Measurements from ENCODE around the gene CCDC12.
A peak's percentile ranks its signal among the peaks of the same experiment; 100 is the strongest.

Gene CCDC12

DNA sequence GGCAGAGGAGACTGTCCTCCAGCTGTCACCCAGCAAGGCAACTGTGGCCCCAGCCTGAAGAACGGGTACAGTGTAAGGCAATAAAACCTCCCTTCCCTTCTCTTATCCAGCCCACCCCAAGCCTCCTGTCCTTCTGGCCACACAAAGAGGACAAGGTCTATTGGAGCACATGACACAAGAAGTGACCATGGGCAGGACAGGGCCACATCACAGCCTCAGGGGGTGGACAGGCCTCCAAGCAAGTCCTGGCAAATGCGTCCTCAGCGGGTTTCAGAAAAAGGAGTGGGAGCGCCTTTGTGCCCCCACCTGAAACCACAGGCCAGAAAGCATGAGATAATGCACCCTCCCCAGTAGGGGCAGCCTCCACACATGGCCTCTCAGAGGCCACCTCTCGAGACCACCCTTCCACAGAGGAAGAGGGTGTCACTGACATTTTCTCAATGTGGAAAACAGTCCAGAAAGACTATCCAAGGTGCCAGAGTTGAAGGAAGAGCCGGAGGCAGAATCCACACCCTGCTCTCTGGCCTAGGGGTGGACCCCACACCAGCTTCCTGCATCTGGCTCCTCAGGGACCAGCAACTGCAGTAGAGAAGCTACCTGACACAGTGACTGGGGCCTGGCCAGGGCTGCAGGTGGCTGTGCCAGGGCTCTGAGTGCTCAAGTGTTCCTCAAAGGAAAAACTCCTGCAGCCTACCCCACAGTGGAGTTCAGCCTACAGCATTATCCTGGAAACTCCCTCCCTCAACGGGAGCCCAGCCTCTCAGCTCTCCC lies 43.9 kb downstream of the CCDC12 start:
- H3K4me3 ChIP-seq (ENCODE audit: insufficient read depth, low read depth, low read length, poor library complexity, severe bottlenecking) = no peak overlapping the region
- H3K9me3 ChIP-seq (ENCODE audit: control insufficient read depth, low read length) = no peaks in the 10 kb centered on the region
- H3K4me1 ChIP-seq (ENCODE audit: control insufficient read depth, insufficient read depth, low read length, poor library complexity, severe bottlenecking) = peaks cover 31% of the 10 kb centered on the region
- no peak for DNase-seq
- no peaks in the 10 kb centered on the region for H3K27me3 ChIP-seq (replicated peaks; ENCODE audit: control insufficient read depth, insufficient read depth, low read length, poor library complexity, severe bottlenecking)
- H3K27ac ChIP-seq (ENCODE audit: insufficient read depth, low read length, poor library complexity, severe bottlenecking) = peak overlapping the region; percentile 24
- H3K36me3 ChIP-seq (ENCODE audit: control insufficient read depth, insufficient read depth, low read length) = peaks cover 16% of the 10 kb centered on the region

DNA sequence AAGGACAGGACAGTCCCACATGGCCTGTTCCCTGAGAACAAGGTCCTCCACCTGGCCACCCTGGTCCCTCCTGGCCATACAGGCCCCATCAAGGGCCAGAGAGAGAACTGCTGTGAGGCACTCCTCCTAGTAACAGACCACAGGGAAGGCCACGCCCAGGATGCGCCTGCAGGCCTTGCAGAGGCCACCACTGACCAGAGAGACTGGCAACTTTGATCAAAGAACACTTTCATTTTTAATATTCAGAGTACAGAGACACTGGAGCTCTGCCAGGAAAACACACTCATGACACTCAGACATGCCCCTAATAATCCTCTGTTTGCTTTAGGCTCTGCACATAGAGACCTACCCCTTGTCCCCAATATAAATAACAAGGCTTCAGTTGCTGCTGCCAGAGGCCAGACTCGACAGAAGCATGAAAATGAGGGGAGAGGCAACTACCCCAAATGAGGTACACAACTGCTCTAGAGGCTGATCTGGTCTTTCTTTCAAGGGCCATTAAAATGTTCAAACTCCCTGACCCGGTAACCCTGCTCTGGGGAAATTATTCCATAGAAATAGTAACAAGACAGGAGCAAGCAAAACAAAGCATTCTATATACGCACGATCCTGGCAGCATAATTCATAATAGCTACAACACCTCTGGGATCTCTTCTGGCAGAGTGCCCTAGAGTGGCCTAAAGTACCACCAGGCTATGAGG lies 44.8 kb downstream of the CCDC12 start:
- no peak for DNase-seq
- H3K4me3 ChIP-seq (ENCODE audit: insufficient read depth, low read depth, low read length, poor library complexity, severe bottlenecking) = no peak overlapping the region
- peak overlapping the region; percentile 37 for H3K27ac ChIP-seq (ENCODE audit: insufficient read depth, low read length, poor library complexity, severe bottlenecking)

DNA sequence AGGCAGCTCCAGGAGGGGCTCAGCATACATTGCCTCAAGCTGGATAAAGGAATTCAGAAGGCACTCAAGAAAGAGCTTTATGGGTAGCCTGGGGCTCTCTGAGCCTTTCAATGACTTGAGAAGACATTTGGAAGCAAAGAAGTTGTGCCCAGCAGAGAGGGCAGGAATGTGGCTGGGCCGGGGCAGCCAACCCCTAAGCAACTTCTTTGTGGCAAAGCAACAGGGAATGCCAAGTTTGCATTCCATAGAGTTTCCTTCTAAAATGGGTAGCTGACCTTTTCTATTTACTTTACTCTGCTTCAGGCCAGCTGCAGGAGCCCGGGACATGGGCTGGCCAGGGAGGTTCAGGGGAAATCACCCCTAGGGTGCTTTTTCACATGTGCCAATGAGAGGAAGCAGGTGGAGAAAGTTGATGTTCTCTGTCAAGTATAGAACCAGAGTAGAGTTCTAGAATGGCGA lies 45.6 kb downstream of the CCDC12 start:
- DNase-seq = no peak
- no peaks in the 10 kb centered on the region for H3K27me3 ChIP-seq (replicated peaks; ENCODE audit: control insufficient read depth, insufficient read depth, low read length, poor library complexity, severe bottlenecking)
- H3K9me3 ChIP-seq (ENCODE audit: control insufficient read depth, low read length) = no peaks in the 10 kb centered on the region
- H3K27ac ChIP-seq (ENCODE audit: insufficient read depth, low read length, poor library complexity, severe bottlenecking) = no peak overlapping the region
- no peak overlapping the region for H3K4me3 ChIP-seq (ENCODE audit: insufficient read depth, low read depth, low read length, poor library complexity, severe bottlenecking)
- peaks cover 48% of the 10 kb centered on the region for H3K4me1 ChIP-seq (ENCODE audit: control insufficient read depth, insufficient read depth, low read length, poor library complexity, severe bottlenecking)
- H3K36me3 ChIP-seq (ENCODE audit: control insufficient read depth, insufficient read depth, low read length) = peaks cover 5% of the 10 kb centered on the region

More for the DNA sequence above, 44.8 kb downstream of the CCDC12 start:
- Histone ChIP-seq H3K27me3 (replicated peaks; ENCODE audit: control insufficient read depth, insufficient read depth, low read length, poor library complexity, severe bottlenecking) (no peaks in the 10 kb centered on the region), H3K36me3 (ENCODE audit: control insufficient read depth, insufficient read depth, low read length) (peaks cover 8% of the 10 kb centered on the region), H3K4me1 (ENCODE audit: control insufficient read depth, insufficient read depth, low read length, poor library complexity, severe bottlenecking) (peaks cover 40% of the 10 kb centered on the region), H3K9me3 (ENCODE audit: control insufficient read depth, low read length) (no peaks in the 10 kb centered on the region)

DNA sequence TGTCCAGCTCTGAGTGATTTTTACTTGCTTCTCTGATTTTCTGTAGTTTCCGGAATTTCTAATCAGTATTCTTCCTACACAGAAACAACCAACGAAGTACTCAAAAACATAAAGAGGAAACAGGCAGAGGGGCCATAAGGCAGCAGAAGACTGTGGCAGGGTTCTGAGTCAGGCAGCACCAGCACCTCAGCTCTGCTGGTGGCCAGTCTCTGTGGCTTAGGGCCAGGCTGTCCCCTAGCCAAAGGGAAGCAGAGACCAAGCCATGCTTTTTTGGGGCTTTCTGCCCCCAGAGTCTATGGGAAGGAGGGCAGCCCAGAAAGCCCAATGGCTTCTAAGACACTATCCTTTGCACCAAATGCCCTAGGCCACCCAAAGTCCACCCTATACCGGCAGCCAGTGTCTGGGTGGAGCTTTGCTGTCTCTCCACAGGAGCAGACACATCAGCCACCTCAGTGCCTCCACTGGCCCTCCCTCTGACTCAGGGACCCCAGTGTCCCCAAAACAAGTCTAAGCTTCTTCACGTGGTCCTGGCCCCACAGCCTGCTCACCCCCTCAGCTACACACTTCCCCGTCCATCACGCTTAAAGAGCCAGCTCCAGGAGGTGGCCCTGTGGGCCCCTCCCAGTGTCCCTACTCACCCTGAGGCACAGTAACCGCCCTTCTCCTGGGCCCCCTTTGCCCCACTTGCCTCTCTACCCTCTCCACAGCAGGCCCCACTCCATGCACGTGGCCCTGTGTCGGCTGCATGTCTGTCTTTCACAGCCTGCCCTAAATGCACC lies 46.2 kb downstream of the CCDC12 start:
- Histone ChIP-seq H3K4me1 (ENCODE audit: control insufficient read depth, insufficient read depth, low read length, poor library complexity, severe bottlenecking) (peaks cover 49% of the 10 kb centered on the region), H3K4me3 (ENCODE audit: insufficient read depth, low read depth, low read length, poor library complexity, severe bottlenecking) (no peak overlapping the region)
- no peak for DNase-seq

DNA sequence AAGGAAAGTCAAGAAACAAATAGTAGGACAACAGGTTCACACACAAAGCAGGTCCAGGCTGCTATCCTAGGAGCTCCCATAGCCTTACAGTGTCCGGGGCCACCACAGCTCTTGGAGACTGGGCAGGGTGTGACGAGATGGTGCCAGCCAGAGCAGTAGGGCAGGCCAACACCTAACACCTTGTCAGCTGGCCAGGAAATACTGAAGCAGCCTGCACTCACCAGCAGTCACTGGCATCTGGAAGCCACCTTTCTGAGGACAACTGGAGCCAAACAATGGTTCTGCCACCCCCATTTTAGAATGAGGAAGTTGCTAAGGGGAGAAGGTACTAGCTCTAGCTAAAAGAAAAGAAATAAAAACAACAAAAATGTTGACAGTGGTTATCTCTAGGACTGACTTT lies 47.2 kb downstream of the CCDC12 start:
- H3K4me1 ChIP-seq (ENCODE audit: control insufficient read depth, insufficient read depth, low read length, poor library complexity, severe bottlenecking) = peaks cover 49% of the 10 kb centered on the region
- H3K36me3 ChIP-seq (ENCODE audit: control insufficient read depth, insufficient read depth, low read length) = peaks cover 18% of the 10 kb centered on the region
- no peak for DNase-seq
- H3K9me3 ChIP-seq (ENCODE audit: control insufficient read depth, low read length) = no peaks in the 10 kb centered on the region
- no peak overlapping the region for H3K4me3 ChIP-seq (ENCODE audit: insufficient read depth, low read depth, low read length, poor library complexity, severe bottlenecking)
- no peak overlapping the region for H3K27ac ChIP-seq (ENCODE audit: insufficient read depth, low read length, poor library complexity, severe bottlenecking)
- no peaks in the 10 kb centered on the region for H3K27me3 ChIP-seq (replicated peaks; ENCODE audit: control insufficient read depth, insufficient read depth, low read length, poor library complexity, severe bottlenecking)

More for the DNA sequence above, 46.2 kb downstream of the CCDC12 start:
- H3K9me3 ChIP-seq (ENCODE audit: control insufficient read depth, low read length) = no peaks in the 10 kb centered on the region
- no peak overlapping the region for H3K27ac ChIP-seq (ENCODE audit: insufficient read depth, low read length, poor library complexity, severe bottlenecking)
- peaks cover 11% of the 10 kb centered on the region for H3K36me3 ChIP-seq (ENCODE audit: control insufficient read depth, insufficient read depth, low read length)
- H3K27me3 ChIP-seq (replicated peaks; ENCODE audit: control insufficient read depth, insufficient read depth, low read length, poor library complexity, severe bottlenecking) = no peaks in the 10 kb centered on the region

DNA sequence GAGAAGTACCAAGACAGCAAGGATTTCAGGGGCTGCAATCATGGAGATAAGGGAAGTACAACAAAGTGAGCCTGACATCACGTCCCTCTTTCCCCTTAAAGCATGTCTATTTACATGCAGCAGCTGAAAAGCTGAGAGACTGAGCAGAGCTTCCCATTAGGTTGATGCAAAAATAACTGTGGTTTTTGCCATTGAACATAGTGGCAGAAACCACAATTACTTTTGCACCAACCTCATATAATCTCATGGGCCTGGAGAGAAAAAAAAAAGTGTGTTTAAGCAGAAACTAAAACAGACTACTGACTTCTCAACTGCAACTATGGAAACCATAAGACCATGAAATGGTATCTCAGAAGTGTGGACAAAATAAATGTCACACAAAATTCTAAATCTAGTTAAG lies 48.3 kb downstream of the CCDC12 start:
- H3K4me1 ChIP-seq (ENCODE audit: control insufficient read depth, insufficient read depth, low read length, poor library complexity, severe bottlenecking) = peaks cover 46% of the 10 kb centered on the region
- H3K36me3 ChIP-seq (ENCODE audit: control insufficient read depth, insufficient read depth, low read length) = peaks cover 29% of the 10 kb centered on the region
- H3K27me3 ChIP-seq (replicated peaks; ENCODE audit: control insufficient read depth, insufficient read depth, low read length, poor library complexity, severe bottlenecking) = no peaks in the 10 kb centered on the region
- H3K27ac ChIP-seq (ENCODE audit: insufficient read depth, low read length, poor library complexity, severe bottlenecking) = no peak overlapping the region
- H3K9me3 ChIP-seq (ENCODE audit: control insufficient read depth, low read length) = no peaks in the 10 kb centered on the region
- H3K4me3 ChIP-seq (ENCODE audit: insufficient read depth, low read depth, low read length, poor library complexity, severe bottlenecking) = no peak overlapping the region
- no peak for DNase-seq

DNA sequence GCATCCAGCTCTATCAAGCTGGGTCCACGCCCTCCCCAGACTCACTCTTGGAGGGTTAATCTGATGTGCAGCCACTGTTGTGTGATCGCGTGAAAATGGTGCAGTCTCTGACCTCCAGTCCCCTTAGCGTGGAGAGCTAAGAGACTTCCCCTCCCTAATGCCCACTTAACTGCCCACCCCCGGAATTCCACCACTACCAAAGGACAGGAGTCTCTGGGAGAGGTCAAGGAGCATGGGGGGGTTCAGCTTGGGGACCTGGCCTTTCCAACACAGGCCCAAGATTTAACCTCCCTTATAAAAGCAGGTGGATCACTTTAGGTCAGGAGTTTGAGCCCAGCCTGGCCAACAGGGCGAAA lies 48.8 kb downstream of the CCDC12 start:
- H3K27ac ChIP-seq (ENCODE audit: insufficient read depth, low read length, poor library complexity, severe bottlenecking) = no peak overlapping the region
- no peaks in the 10 kb centered on the region for H3K27me3 ChIP-seq (replicated peaks; ENCODE audit: control insufficient read depth, insufficient read depth, low read length, poor library complexity, severe bottlenecking)
- H3K36me3 ChIP-seq (ENCODE audit: control insufficient read depth, insufficient read depth, low read length) = peaks cover 35% of the 10 kb centered on the region
- peaks cover 40% of the 10 kb centered on the region for H3K4me1 ChIP-seq (ENCODE audit: control insufficient read depth, insufficient read depth, low read length, poor library complexity, severe bottlenecking)
- no peaks in the 10 kb centered on the region for H3K9me3 ChIP-seq (ENCODE audit: control insufficient read depth, low read length)
- DNase-seq = no peak
- H3K4me3 ChIP-seq (ENCODE audit: insufficient read depth, low read depth, low read length, poor library complexity, severe bottlenecking) = no peak overlapping the region

DNA sequence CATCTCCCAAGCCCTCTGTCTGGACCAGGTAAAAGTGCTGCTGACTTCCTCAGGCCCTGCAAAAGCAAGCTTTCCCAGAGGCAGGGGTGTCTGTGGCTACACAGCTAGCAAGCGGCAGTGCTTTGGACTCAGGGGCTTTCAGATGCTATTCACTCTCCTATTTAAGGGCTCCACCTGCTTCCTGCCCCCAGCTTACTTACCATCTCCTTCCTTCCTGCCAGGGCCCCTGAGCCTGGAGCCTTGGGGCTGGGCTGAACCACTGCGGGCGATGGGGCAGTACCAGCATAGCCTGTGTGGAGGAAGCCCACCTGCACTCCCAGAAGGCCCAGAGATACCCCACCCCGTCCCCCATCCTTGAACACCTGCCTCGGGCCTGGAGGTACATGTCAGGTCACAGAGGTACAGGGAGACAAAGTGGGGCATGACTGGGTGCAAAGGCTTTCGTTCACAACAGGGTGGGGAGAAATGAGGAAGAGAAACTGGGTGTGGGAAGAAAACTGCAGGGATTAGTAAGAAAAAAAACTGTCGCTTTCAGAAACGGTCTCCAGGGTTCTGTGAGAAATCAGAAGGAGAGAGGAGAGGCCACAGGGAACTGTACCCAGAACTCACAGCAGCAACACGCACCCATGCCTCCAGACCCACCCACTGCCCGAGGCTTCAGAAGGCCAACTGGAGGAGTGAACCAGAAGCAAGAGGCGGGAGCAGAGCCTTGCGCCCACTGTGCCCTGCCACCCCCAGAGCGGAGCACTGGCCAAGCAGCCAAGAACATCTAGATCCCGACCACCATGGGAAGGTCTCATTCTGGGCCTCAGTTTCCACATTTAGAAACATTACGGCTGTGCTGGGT lies 49.5 kb downstream of the CCDC12 start:
- Histone ChIP-seq H3K36me3 (ENCODE audit: control insufficient read depth, insufficient read depth, low read length) (peaks cover 41% of the 10 kb centered on the region), H3K27ac (ENCODE audit: insufficient read depth, low read length, poor library complexity, severe bottlenecking) (peak overlapping the region; percentile 11), H3K9me3 (ENCODE audit: control insufficient read depth, low read length) (no peaks in the 10 kb centered on the region), H3K27me3 (replicated peaks; ENCODE audit: control insufficient read depth, insufficient read depth, low read length, poor library complexity, severe bottlenecking) (no peaks in the 10 kb centered on the region), H3K4me1 (ENCODE audit: control insufficient read depth, insufficient read depth, low read length, poor library complexity, severe bottlenecking) (peaks cover 34% of the 10 kb centered on the region), H3K4me3 (ENCODE audit: insufficient read depth, low read depth, low read length, poor library complexity, severe bottlenecking) (no peak overlapping the region)
- no peak for DNase-seq

DNA sequence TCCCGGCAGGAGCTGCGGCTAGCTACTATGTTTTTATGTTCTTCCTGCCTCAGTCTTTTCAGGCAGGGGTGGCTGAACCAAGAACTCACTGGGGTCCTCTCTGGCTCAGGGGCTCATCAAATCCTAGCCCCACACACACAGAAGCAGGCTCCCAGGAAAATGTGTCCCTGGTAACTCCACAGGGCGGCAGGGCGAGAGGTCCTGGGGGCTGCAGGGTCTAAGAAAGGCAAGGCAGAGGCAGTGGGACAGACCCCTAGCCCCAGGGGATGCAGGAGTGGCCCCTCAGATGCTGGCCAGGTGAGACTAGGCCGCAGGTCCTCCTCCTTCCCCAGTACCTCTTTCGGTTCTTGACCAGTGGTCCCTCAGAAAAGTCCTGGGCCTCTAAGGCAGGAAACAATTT lies 50.1 kb downstream of the CCDC12 start:
- H3K27me3 ChIP-seq (replicated peaks; ENCODE audit: control insufficient read depth, insufficient read depth, low read length, poor library complexity, severe bottlenecking) = no peaks in the 10 kb centered on the region
- peaks cover 27% of the 10 kb centered on the region for H3K4me1 ChIP-seq (ENCODE audit: control insufficient read depth, insufficient read depth, low read length, poor library complexity, severe bottlenecking)
- peaks cover 47% of the 10 kb centered on the region for H3K36me3 ChIP-seq (ENCODE audit: control insufficient read depth, insufficient read depth, low read length)
- no peak overlapping the region for H3K4me3 ChIP-seq (ENCODE audit: insufficient read depth, low read depth, low read length, poor library complexity, severe bottlenecking)
- H3K9me3 ChIP-seq (ENCODE audit: control insufficient read depth, low read length) = no peaks in the 10 kb centered on the region
- no peak overlapping the region for H3K27ac ChIP-seq (ENCODE audit: insufficient read depth, low read length, poor library complexity, severe bottlenecking)
- no peak for DNase-seq

Data from effector memory CD4-positive, alpha-beta T cell (primary cell).